Activated CD8-positive, alpha-beta memory T cell treated with anti-CD3 and anti-CD28 coated beads, Interleukin-2, amount 50 U/mL, for 48 hours (primary cell): Measurements from ENCODE around the gene CYP2C18.
"Not testable (repeated sequence)": the region's sequence is repeated elsewhere in the genome, so short reads cannot be mapped to it uniquely, and the experiment has no call there.

Source experiments
- DNase-seq: peaks from one replicate; pipeline ENCODE4 v3.0.0-alpha.2; 2020

Gene CYP2C18

GRCh38 chr10:94683214-94684054, at the start of gene CYP2C18:
Gene CYP2C18, plus strand, starts transcription at chr10:94683729. Its CDS starts 91 bp downstream, at chr10:94683820.
- no peak for DNase-seq

GRCh38 chr10:94638097-94638496, 45.4 kb upstream of the CYP2C18 start:
- DNase-seq = not testable (repeated sequence)

- DNase-seq = no peak
Observed at GRCh38 chr10:94639902-94640301, 43.6 kb upstream of the CYP2C18 start.

GRCh38 chr10:94640562-94640961, 43.0 kb upstream of the CYP2C18 start:
- no peak for DNase-seq

- no peak for DNase-seq
Observed at GRCh38 chr10:94641480-94641879, 42.0 kb upstream of the CYP2C18 start.

GRCh38 chr10:94644352-94644751, 39.2 kb upstream of the CYP2C18 start:
- DNase-seq = no peak

- no peak for DNase-seq
Observed at GRCh38 chr10:94645285-94645684, 38.2 kb upstream of the CYP2C18 start.

GRCh38 chr10:94655201-94655600, 28.3 kb upstream of the CYP2C18 start:
- not testable (repeated sequence) for DNase-seq

GRCh38 chr10:94663061-94663460, 20.5 kb upstream of the CYP2C18 start:
- not testable (repeated sequence) for DNase-seq

- no peak for DNase-seq
Observed at GRCh38 chr10:94666391-94667102, 17.0 kb upstream of the CYP2C18 start.

GRCh38 chr10:94673614-94674321, 9.8 kb upstream of the CYP2C18 start:
- DNase-seq = no peak

- DNase-seq = no peak
Observed at GRCh38 chr10:94676496-94676895, 7.0 kb upstream of the CYP2C18 start.

- no peak for DNase-seq
Observed at GRCh38 chr10:94677691-94678090, 5.8 kb upstream of the CYP2C18 start.

GRCh38 chr10:94678475-94678874, 5.1 kb upstream of the CYP2C18 start:
- no peak for DNase-seq

- DNase-seq = no peak
Observed at GRCh38 chr10:94680544-94680943, 3.0 kb upstream of the CYP2C18 start.

- DNase-seq = not testable (repeated sequence)
Observed at GRCh38 chr10:94682636-94683035, 893 bp upstream of the CYP2C18 start.

GRCh38 chr10:94687625-94688248, 4.2 kb downstream of the CYP2C18 start:
- DNase-seq = no peak

GRCh38 chr10:94706089-94706488, 22.6 kb downstream of the CYP2C18 start:
- no peak for DNase-seq

- no peak for DNase-seq
Observed at GRCh38 chr10:94710578-94710977, 27.0 kb downstream of the CYP2C18 start.

- DNase-seq = no peak
Observed at GRCh38 chr10:94725871-94726270, 42.3 kb downstream of the CYP2C18 start.

- DNase-seq = no peak
Observed at GRCh38 chr10:94735197-94735596, 51.7 kb downstream of the CYP2C18 start.

GRCh38 chr10:94738588-94738987, 55.1 kb downstream of the CYP2C18 start:
- no peak for DNase-seq

- DNase-seq = no peak
Observed at GRCh38 chr10:94747137-94747536, 63.6 kb downstream of the CYP2C18 start.
